Measurements from ENCODE around the gene DYSF. TPM values are rescaled to one million over a fixed set of nuclear protein-coding genes. Genes with fewer than 3 reads are reported as not detected.

DYSF gene
- total RNA-seq, 1 donor from 2014 or later = 0.13 TPM

DNA sequence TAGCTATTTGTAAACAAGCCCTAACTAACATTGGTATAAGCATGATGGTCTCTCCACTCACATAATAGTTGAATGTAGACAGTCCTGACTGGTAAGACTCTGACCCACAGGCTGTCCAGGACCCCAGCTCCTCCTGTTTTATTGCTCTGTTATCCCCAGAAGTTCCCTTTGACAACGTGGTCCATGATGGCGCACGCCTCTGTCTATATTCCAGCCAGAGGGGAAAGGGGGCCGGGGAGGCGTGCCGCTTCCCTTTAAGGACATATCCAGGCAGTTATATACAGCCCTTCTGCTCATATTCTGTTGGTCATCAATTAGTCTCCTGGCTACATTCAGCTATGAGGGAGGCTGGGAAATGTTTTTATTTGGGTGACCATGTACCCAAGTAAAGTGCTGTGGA lies 6.7 kb downstream of the DYSF start:
- no peak overlapping the region for H3K4me3 Mint-ChIP-seq
- ChIA-PET CTCF (no interaction called here), POLR2A (no interaction called here)
- no peaks in the 10 kb centered on the region for H3K9me3 Mint-ChIP-seq
- H3K36me3 Mint-ChIP-seq (ENCODE audit: low read depth) = no peaks in the 10 kb centered on the region
- intact Hi-C loops (cut with micrococcal nuclease) = no loop called here
- H3K27ac Mint-ChIP-seq = no peak overlapping the region
- DNase-seq (no peak), ATAC-seq (ENCODE audit: low read depth) (no peak)
- H3K27me3 Mint-ChIP-seq = peaks cover 18% of the 10 kb centered on the region
- peaks cover 1% of the 10 kb centered on the region for H3K4me1 Mint-ChIP-seq
- TF ChIP-seq CTCF (IDR thresholded peaks at IDR 0.05) = no peak

GRCh38 chr2:71460595-71461303 lies 7.4 kb downstream of the DYSF start:
- Mint-ChIP-seq H3K36me3 (ENCODE audit: low read depth) (no peaks in the 10 kb centered on the region), H3K27me3 (peaks cover 12% of the 10 kb centered on the region), H3K4me1 (peaks cover 1% of the 10 kb centered on the region), H3K27ac (no peak overlapping the region), H3K9me3 (no peaks in the 10 kb centered on the region), H3K4me3 (no peak overlapping the region)
- no peak for DNase-seq
- TF ChIP-seq CTCF (IDR thresholded peaks at IDR 0.05) = no peak
- intact Hi-C loops (cut with micrococcal nuclease) = no loop called here
- ATAC-seq (ENCODE audit: low read depth) = no peak
- ChIA-PET POLR2A (no interaction called here), CTCF (no interaction called here)

DNA sequence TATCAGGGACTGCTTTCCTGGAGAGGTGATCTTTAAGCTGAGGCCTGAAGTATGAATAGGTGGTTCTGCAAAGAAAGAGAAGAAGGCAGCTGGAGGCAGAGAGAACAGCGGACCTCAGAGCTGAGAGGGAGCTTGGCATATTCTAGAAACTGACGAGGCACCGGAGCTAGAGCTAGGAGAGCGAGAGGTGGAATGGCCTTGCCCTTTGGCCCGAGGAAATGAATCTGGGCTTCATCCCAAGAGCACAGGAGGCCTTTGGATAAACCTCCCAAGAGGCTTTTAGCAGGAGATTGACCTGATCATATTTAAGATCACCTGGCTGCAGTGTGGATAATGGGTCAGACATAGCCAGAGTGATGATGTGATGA lies 7.9 kb downstream of the DYSF start:
- Mint-ChIP-seq H3K4me1 (no peaks in the 10 kb centered on the region), H3K4me3 (no peak overlapping the region), H3K9me3 (no peaks in the 10 kb centered on the region), H3K27me3 (peaks cover 7% of the 10 kb centered on the region), H3K27ac (no peak overlapping the region), H3K36me3 (ENCODE audit: low read depth) (no peaks in the 10 kb centered on the region)
- DNase-seq (no peak), ATAC-seq (ENCODE audit: low read depth) (no peak)
- no peak for TF ChIP-seq CTCF (IDR thresholded peaks at IDR 0.05)
- ChIA-PET CTCF (no interaction called here), POLR2A (no interaction called here)
- intact Hi-C loops (cut with micrococcal nuclease) = no loop called here

DNA sequence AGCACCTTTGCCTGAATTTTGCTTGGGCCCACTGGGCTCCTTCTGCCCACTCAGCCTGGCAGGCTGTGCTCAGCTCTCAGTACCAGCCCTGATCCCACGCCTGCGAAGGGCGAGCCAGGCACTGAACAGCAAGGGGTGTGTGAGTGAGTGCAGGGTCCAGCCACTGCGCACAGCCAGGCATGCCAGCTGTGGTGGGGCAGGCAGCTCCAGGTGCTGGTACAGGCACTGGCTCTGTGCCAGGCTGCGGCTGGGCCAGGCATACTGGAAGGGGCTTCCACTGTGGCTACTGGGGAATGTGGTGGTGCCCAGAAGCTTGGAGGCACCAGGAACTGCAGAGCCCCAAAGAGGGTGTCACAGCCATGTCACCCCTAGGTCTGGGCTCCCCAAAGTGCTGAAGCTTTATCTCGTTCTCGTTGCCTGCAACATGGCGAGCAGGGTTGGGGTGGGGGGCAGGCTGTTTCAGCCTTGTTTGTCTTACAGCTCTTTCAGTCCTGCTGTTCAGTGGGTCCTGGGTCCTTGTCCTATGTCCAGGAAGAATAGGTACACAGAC lies 8.8 kb downstream of the DYSF start:
- intact Hi-C loops (cut with micrococcal nuclease) = no loop called here
- TF ChIP-seq CTCF (IDR thresholded peaks at IDR 0.05) = no peak
- Mint-ChIP-seq H3K36me3 (ENCODE audit: low read depth) (no peaks in the 10 kb centered on the region), H3K4me3 (no peak overlapping the region), H3K27ac (no peak overlapping the region), H3K4me1 (peaks cover 5% of the 10 kb centered on the region), H3K27me3 (peaks cover 5% of the 10 kb centered on the region), H3K9me3 (no peaks in the 10 kb centered on the region)
- DNase-seq (no peak), ATAC-seq (ENCODE audit: low read depth) (no peak)
- CTCF ChIA-PET = no interaction called here
- POLR2A ChIA-PET = no interaction called here

GRCh38 chr2:71462641-71463341 lies 9.4 kb downstream of the DYSF start:
- ATAC-seq (ENCODE audit: low read depth) (no peak), DNase-seq (no peak)
- intact Hi-C loops (cut with micrococcal nuclease) = no loop called here
- ChIA-PET POLR2A (no interaction called here), CTCF (no interaction called here)
- H3K9me3 Mint-ChIP-seq = no peaks in the 10 kb centered on the region
- no peaks in the 10 kb centered on the region for H3K36me3 Mint-ChIP-seq (ENCODE audit: low read depth)
- H3K27me3 Mint-ChIP-seq = peaks cover 10% of the 10 kb centered on the region
- no peak overlapping the region for H3K4me3 Mint-ChIP-seq
- TF ChIP-seq CTCF (IDR thresholded peaks at IDR 0.05) = no peak
- peaks cover 9% of the 10 kb centered on the region for H3K4me1 Mint-ChIP-seq
- no peak overlapping the region for H3K27ac Mint-ChIP-seq
